HG03460 (cell line): ENCODE data around the gene NOP53.
"Not testable (repeated sequence)": the region's sequence is repeated elsewhere in the genome, so short reads cannot be mapped to it uniquely, and the experiment has no call there.

Source experiments
- ATAC-seq: cut with Tn5 transposase; IDR thresholded peaks from one replicate; pipeline ENCODE4 v1.9.1; 2021; ENCODE audit not compliant: unreplicated experiment

Gene NOP53

DNA sequence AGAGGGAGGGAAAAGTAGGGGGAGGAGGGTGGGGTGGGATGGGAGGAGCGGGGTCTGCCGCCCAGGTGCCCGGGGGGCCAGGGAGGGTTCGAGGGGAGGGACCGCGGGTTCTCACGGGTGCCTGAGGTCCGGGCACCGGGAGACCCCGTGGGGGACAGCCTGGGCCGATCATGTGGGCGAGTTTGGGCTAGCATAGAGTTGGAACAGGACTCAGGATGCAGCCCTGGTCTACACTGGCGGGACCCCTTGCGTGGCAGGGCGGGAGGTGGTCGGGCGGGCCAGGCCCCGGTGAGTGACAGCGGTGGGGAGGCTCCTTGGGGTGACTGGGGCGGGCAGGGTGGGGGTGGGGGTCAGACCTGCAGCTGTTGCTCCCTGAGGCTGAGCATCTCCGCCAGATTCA lies 57.8 kb downstream of the NOP53 start:
- ATAC-seq, result not testable (repeated sequence)

DNA sequence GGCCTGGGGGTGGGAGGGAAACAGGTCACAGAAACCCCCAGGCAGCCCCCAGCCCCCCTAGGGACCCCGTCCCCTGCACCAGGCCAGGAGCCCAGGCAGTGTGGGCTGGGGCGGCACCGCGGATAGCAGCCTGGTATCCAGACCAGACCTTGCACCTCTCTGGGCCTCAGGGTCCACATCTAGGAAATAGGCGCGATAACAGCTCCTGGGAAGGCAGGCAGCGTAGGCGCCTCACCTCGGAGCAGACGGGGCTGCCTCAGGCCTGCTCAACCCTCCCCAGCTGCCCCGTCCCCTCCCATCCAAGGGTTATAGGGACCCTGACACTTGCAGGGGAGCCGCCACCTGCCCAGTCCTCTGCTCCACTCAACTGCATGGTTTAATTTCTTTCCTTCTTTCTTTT lies 58.3 kb downstream of the NOP53 start:
- ATAC-seq, result not testable (repeated sequence)

DNA sequence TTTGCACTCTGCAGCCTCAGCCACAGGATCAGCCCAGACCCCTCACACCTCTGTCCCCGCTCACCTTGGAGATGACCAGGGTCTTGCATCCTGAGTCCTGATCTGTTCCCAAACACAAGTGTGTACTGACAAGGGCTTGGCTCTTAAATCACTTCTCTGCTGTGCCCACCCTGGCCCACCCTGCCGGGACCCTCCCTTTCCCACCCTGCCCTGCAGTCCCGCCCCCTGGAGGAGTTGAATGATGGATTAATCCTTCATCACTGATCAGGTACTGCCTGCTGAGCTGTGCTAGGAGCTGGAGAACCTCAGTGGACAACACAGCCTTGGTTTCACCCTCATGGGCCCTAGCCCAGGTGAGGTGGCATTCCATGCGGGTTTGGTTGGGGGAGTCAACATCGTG lies 59.1 kb downstream of the NOP53 start, which contains the start of gene TPRX1:
TPRX1 (minus strand) TSS at position 101 of the 400 bp plus-strand sequence; CDS start at position 89, 12 bp downstream.
- not testable (repeated sequence) for ATAC-seq

DNA sequence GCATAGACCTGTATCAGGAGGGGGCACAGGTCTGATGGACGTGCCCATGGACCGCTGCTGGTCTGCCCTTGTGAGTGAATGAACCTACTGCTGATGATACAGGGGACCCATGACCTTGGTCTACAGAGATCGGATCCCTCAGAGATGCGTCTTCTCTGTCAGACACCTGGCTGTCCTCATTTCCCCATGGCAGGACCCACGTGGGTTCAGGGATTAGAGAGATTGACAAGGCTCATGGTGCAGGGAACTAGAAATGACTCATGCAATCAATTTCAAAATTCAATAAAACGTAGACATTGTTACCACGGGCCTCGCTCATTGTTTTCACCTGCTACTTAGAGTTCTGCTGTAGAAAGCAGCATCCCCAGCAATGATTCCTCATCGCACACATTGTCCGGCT lies 60.0 kb downstream of the NOP53 start:
- no peak for ATAC-seq

DNA sequence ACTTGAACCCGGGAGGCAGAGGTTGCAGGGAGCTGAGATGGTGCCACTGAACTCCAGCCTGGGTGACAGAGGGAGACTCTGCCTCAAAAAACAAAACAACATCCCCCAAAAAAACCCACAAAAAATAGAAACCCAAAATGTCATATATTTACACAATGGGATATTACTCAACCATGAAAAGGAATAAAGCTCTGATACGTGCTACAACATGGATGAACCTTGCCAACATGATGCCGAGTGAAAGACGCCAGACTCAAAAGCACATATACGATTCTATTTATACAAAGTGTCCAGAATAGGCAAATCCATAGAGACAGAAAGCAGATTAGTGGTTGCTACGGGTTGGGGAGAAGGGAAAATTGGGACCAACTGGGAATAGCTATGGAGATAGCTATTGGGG lies 61.1 kb downstream of the NOP53 start:
- no peak for ATAC-seq
